GM18511 (cell line): ENCODE data around the gene C9orf152.
"Not testable (repeated sequence)": the region's sequence is repeated elsewhere in the genome, so short reads cannot be mapped to it uniquely, and the experiment has no call there.

Experiments
- ATAC-seq: cut with Tn5 transposase; IDR thresholded peaks from one replicate; pipeline ENCODE4 v1.9.1; 2021; ENCODE audit warnings: mild to moderate bottlenecking, moderate library complexity; ENCODE audit not compliant: unreplicated experiment

C9orf152 gene

GRCh38 chr9:110208031-110208430 lies at the start of gene C9orf152:
Gene C9orf152 (minus strand): TSS chr9:110208159. CDS start chr9:110207579, 580 bp downstream.
- no peak for ATAC-seq

- ATAC-seq, result peak; percentile 5
Observed at GRCh38 chr9:110257097-110257841, 49.3 kb upstream of the C9orf152 start.

GRCh38 chr9:110256380-110257096 lies 48.6 kb upstream of the C9orf152 start, which contains the start of gene TXN:
Gene TXN (minus strand): TSS chr9:110256507. CDS start chr9:110256435, 72 bp downstream.
- peak; percentile 73 for ATAC-seq

GRCh38 chr9:110255463-110256379 lies 47.8 kb upstream of the C9orf152 start:
- ATAC-seq, result peak; percentile 33

GRCh38 chr9:110255034-110255462 lies 47.1 kb upstream of the C9orf152 start:
- ATAC-seq, result no peak

- ATAC-seq, result no peak
Observed at GRCh38 chr9:110254500-110254899, 46.5 kb upstream of the C9orf152 start.

GRCh38 chr9:110252509-110253139 lies 44.7 kb upstream of the C9orf152 start:
- no peak for ATAC-seq

- not testable (repeated sequence) for ATAC-seq
Observed at GRCh38 chr9:110251770-110252169, 43.8 kb upstream of the C9orf152 start.

GRCh38 chr9:110251212-110251611 lies 43.3 kb upstream of the C9orf152 start:
- ATAC-seq, result no peak

GRCh38 chr9:110249603-110250002 lies 41.6 kb upstream of the C9orf152 start:
- no peak for ATAC-seq

- no peak for ATAC-seq
Observed at GRCh38 chr9:110248361-110248760, 40.4 kb upstream of the C9orf152 start.

- ATAC-seq, result no peak
Observed at GRCh38 chr9:110246214-110246613, 38.3 kb upstream of the C9orf152 start.

- no peak for ATAC-seq
Observed at GRCh38 chr9:110244616-110245015, 36.7 kb upstream of the C9orf152 start.

- ATAC-seq, result no peak
Observed at GRCh38 chr9:110241858-110242321, 33.9 kb upstream of the C9orf152 start.

GRCh38 chr9:110241260-110241857 lies 33.4 kb upstream of the C9orf152 start:
- ATAC-seq, result no peak

GRCh38 chr9:110240198-110240597 lies 32.2 kb upstream of the C9orf152 start:
- ATAC-seq, result no peak

GRCh38 chr9:110228321-110228720 lies 20.4 kb upstream of the C9orf152 start:
- no peak for ATAC-seq

GRCh38 chr9:110224583-110224982 lies 16.6 kb upstream of the C9orf152 start:
- ATAC-seq, result no peak

GRCh38 chr9:110220809-110221208 lies 12.8 kb upstream of the C9orf152 start:
- ATAC-seq, result no peak

GRCh38 chr9:110217656-110218099 lies 9.7 kb upstream of the C9orf152 start:
- ATAC-seq, result no peak
